ENCODE results near the gene DTNB. TPM values are rescaled to one million over a fixed set of nuclear protein-coding genes. Genes with fewer than 3 reads are reported as not detected.

The DTNB gene
- total RNA-seq, 8 experiments from 2014 or later, result 16.9 to 85.0 (median 25.3) TPM

GRCh38 chr2:25444608-25445270, 228.6 kb downstream of the DTNB start:
- in situ Hi-C loops (cut with MboI; ENCODE audit: low pct_unique_long_range_greater_than_20kb in 2 of 9, low sequenced_read_pairs in 9 of 9, unreplicated experiment in 9 of 9), result no loop called here
- 70 to 100% (median 84%) methylated on average over 3 to 7 of the region's 8 CpGs; no CpG with 5 or more reads in 1 of the 10 experiments for WGBS, 10 experiments
- Histone ChIP-seq H3K27ac (no peak overlapping the region), H3K4me1 (replicated peaks in 1 of 2) (peaks cover 0 to 3% of the 10 kb centered on the region in 2 donors), H3K4me3 (no peak overlapping the region)
- ATAC-seq (replicated peaks in 6 of 8), result no peak

GRCh38 chr2:25443766-25444165, 229.6 kb downstream of the DTNB start:
- peaks cover 0 to 3% of the 10 kb centered on the region in 2 donors for H3K4me1 ChIP-seq (replicated peaks in 1 of 2)
- in situ Hi-C loops (cut with MboI; ENCODE audit: low pct_unique_long_range_greater_than_20kb in 2 of 9, low sequenced_read_pairs in 9 of 9, unreplicated experiment in 9 of 9), result no loop called here
- 72 to 95% (median 84%) methylated on average over 1 to 3 of the region's 3 CpGs; no CpG with 5 or more reads in 2 of the 10 experiments for WGBS, 10 experiments
- no peak overlapping the region for H3K4me3 ChIP-seq
- ATAC-seq (replicated peaks in 6 of 8), result no peak
- H3K27ac ChIP-seq, result no peak overlapping the region

- peak in 2 of 8 experiments; percentile 73 to 79 for ATAC-seq (replicated peaks in 6 of 8)
- Histone ChIP-seq H3K4me3 (no peak overlapping the region), H3K4me1 (replicated peaks in 1 of 2) (peaks cover 0 to 3% of the 10 kb centered on the region in 2 donors), H3K27ac (no peak overlapping the region)
- in situ Hi-C loops (cut with MboI; ENCODE audit: low pct_unique_long_range_greater_than_20kb in 2 of 9, low sequenced_read_pairs in 9 of 9, unreplicated experiment in 9 of 9), result no loop called here
- WGBS, 10 experiments, result 49 to 100% (median 77%) methylated on average over 1 to 3 of the region's 3 CpGs; no CpG with 5 or more reads in 2 of the 10 experiments
These were observed 232.0 kb downstream of the DTNB start for GRCh38 chr2:25441353-25441752.

GRCh38 chr2:25438793-25439192, 234.6 kb downstream of the DTNB start:
- Histone ChIP-seq H3K4me3 (no peak overlapping the region), H3K4me1 (replicated peaks in 1 of 2) (peaks cover 0 to 3% of the 10 kb centered on the region in 2 donors), H3K27ac (no peak overlapping the region)
- WGBS, 10 experiments, result 80 to 100% (median 94%) methylated on average over 1 to 2 of the region's 2 CpGs; no CpG with 5 or more reads in 1 of the 10 experiments
- in situ Hi-C loops (cut with MboI; ENCODE audit: low pct_unique_long_range_greater_than_20kb in 2 of 9, low sequenced_read_pairs in 9 of 9, unreplicated experiment in 9 of 9), result no loop called here
- ATAC-seq (replicated peaks in 6 of 8), result no peak

GRCh38 chr2:25437881-25438662, 235.3 kb downstream of the DTNB start:
- Histone ChIP-seq H3K27ac (no peak overlapping the region), H3K4me1 (replicated peaks in 1 of 2) (no peaks in the 10 kb centered on the region), H3K4me3 (no peak overlapping the region)
- ATAC-seq (replicated peaks in 6 of 8), result no peak
- in situ Hi-C loops (cut with MboI; ENCODE audit: low pct_unique_long_range_greater_than_20kb in 2 of 9, low sequenced_read_pairs in 9 of 9, unreplicated experiment in 9 of 9), result no loop called here
- WGBS, 10 experiments, result 74 to 100% (median 92%) methylated on average over 1 to 4 of the region's 4 CpGs; no CpG with 5 or more reads in 2 of the 10 experiments

GRCh38 chr2:25435421-25435820, 238.0 kb downstream of the DTNB start:
- Histone ChIP-seq H3K27ac (no peak overlapping the region), H3K4me1 (replicated peaks in 1 of 2) (no peaks in the 10 kb centered on the region), H3K4me3 (no peak overlapping the region)
- ATAC-seq (replicated peaks in 6 of 8), result no peak
- in situ Hi-C loops (cut with MboI; ENCODE audit: low pct_unique_long_range_greater_than_20kb in 2 of 9, low sequenced_read_pairs in 9 of 9, unreplicated experiment in 9 of 9), result no loop called here
- WGBS, 10 experiments, result 60 to 100% (median 88%) methylated on average over 1 of the region's 1 CpG; no CpG with 5 or more reads in 3 of the 10 experiments

- no peak overlapping the region for H3K4me3 ChIP-seq
- no peak overlapping the region for H3K27ac ChIP-seq
- 75 to 100% (median 94%) methylated on average over 1 to 4 of the region's 4 CpGs; no CpG with 5 or more reads in 1 of the 10 experiments for WGBS, 10 experiments
- in situ Hi-C loops (cut with MboI; ENCODE audit: low pct_unique_long_range_greater_than_20kb in 2 of 9, low sequenced_read_pairs in 9 of 9, unreplicated experiment in 9 of 9), result no loop called here
- no peaks in the 10 kb centered on the region for H3K4me1 ChIP-seq (replicated peaks in 1 of 2)
- no peak for ATAC-seq (replicated peaks in 6 of 8)
These were observed 241.8 kb downstream of the DTNB start for GRCh38 chr2:25431604-25432003.

GRCh38 chr2:25430556-25430955, 242.8 kb downstream of the DTNB start:
- H3K4me1 ChIP-seq (replicated peaks in 1 of 2), result no peaks in the 10 kb centered on the region
- 84 to 100% (median 95%) methylated on average over 4 to 7 of the region's 7 CpGs; no CpG with 5 or more reads in 2 of the 10 experiments for WGBS, 10 experiments
- no peak for ATAC-seq (replicated peaks in 6 of 8)
- H3K4me3 ChIP-seq, result no peak overlapping the region
- in situ Hi-C loops (cut with MboI; ENCODE audit: low pct_unique_long_range_greater_than_20kb in 2 of 9, low sequenced_read_pairs in 9 of 9, unreplicated experiment in 9 of 9), result no loop called here
- no peak overlapping the region for H3K27ac ChIP-seq

GRCh38 chr2:25426326-25426725, 247.1 kb downstream of the DTNB start:
- H3K4me3 ChIP-seq, result no peak overlapping the region
- no peaks in the 10 kb centered on the region for H3K4me1 ChIP-seq (replicated peaks in 1 of 2)
- ATAC-seq (replicated peaks in 6 of 8), result no peak
- no peak overlapping the region for H3K27ac ChIP-seq
- 97 to 100% (median 100%) methylated on average over 1 to 3 of the region's 3 CpGs; no CpG with 5 or more reads in 3 of the 10 experiments for WGBS, 10 experiments
- in situ Hi-C loops (cut with MboI; ENCODE audit: low pct_unique_long_range_greater_than_20kb in 2 of 9, low sequenced_read_pairs in 9 of 9, unreplicated experiment in 9 of 9), result no loop called here

GRCh38 chr2:25424426-25425028, 248.8 kb downstream of the DTNB start:
- in situ Hi-C loops (cut with MboI; ENCODE audit: low pct_unique_long_range_greater_than_20kb in 2 of 9, low sequenced_read_pairs in 9 of 9, unreplicated experiment in 9 of 9), result no loop called here
- Histone ChIP-seq H3K27ac (no peak overlapping the region), H3K4me3 (no peak overlapping the region), H3K4me1 (replicated peaks in 1 of 2) (no peaks in the 10 kb centered on the region)
- ATAC-seq (replicated peaks in 6 of 8), result no peak
- 80 to 100% (median 100%) methylated on average over 1 to 3 of the region's 6 CpGs; no CpG with 5 or more reads in 7 of the 10 experiments for WGBS, 10 experiments

- WGBS, 10 experiments, result 39 to 100% (median 83%) methylated on average over 1 to 3 of the region's 3 CpGs; no CpG with 5 or more reads in 1 of the 10 experiments
- H3K4me1 ChIP-seq (replicated peaks in 1 of 2), result peaks cover 0 to 3% of the 10 kb centered on the region in 2 donors
- in situ Hi-C loops (cut with MboI; ENCODE audit: low pct_unique_long_range_greater_than_20kb in 2 of 9, low sequenced_read_pairs in 9 of 9, unreplicated experiment in 9 of 9), result no loop called here
These were observed 251.5 kb downstream of the DTNB start for GRCh38 chr2:25421820-25422411.

GRCh38 chr2:25421289-25421688, 252.1 kb downstream of the DTNB start:
- WGBS, 10 experiments, result 57 to 100% (median 84%) methylated on average over 1 to 6 of the region's 6 CpGs; no CpG with 5 or more reads in 2 of the 10 experiments
- no peak for ATAC-seq (replicated peaks in 6 of 8)
- in situ Hi-C loops (cut with MboI; ENCODE audit: low pct_unique_long_range_greater_than_20kb in 2 of 9, low sequenced_read_pairs in 9 of 9, unreplicated experiment in 9 of 9), result no loop called here

More at GRCh38 chr2:25421820-25422411, 251.5 kb downstream of the DTNB start:
- Histone ChIP-seq H3K4me3 (no peak overlapping the region), H3K27ac (no peak overlapping the region)
- peak in 4 of 8 experiments; percentile 40 to 90 (median 88) for ATAC-seq (replicated peaks in 6 of 8)

More at GRCh38 chr2:25421289-25421688, 252.1 kb downstream of the DTNB start:
- H3K4me1 ChIP-seq (replicated peaks in 1 of 2), result peaks cover 0 to 3% of the 10 kb centered on the region in 2 donors
- no peak overlapping the region for H3K27ac ChIP-seq
- no peak overlapping the region for H3K4me3 ChIP-seq
